ENCODE results near the gene TLN1.
A peak's percentile ranks its signal among the peaks of the same experiment; 100 is the strongest.

The TLN1 gene

GRCh38 chr9:35766997-35767396 is 35.0 kb upstream of the TLN1 start:
- 100% methylated on average over 1 of the region's 2 CpGs for WGBS, 2 experiments
- H3K27me3 ChIP-seq (ENCODE audit: control insufficient read depth, insufficient read depth, low read length, poor library complexity, severe bottlenecking): no peaks in the 10 kb centered on the region

GRCh38 chr9:35763803-35764202 is 31.8 kb upstream of the TLN1 start:
- H3K9me3 ChIP-seq (ENCODE audit: control insufficient read depth, low read length): no peaks in the 10 kb centered on the region
- no peaks in the 10 kb centered on the region for H3K27me3 ChIP-seq (ENCODE audit: control insufficient read depth, insufficient read depth, low read length, poor library complexity, severe bottlenecking)
- no peak overlapping the region for H3K27ac ChIP-seq (ENCODE audit: insufficient read depth, low read depth, low read length, poor library complexity, severe bottlenecking)
- WGBS, 2 experiments: 100% methylated on average over 1 of the region's 1 CpG
- H3K4me1 ChIP-seq (ENCODE audit: control insufficient read depth, insufficient read depth, low read length): no peaks in the 10 kb centered on the region
- no peaks in the 10 kb centered on the region for H3K36me3 ChIP-seq (ENCODE audit: control insufficient read depth, insufficient read depth, low read length)
- H3K4me3 ChIP-seq (ENCODE audit: insufficient read depth, low read depth, low read length): no peak overlapping the region

More at GRCh38 chr9:35766997-35767396, 35.0 kb upstream of the TLN1 start:
- Histone ChIP-seq H3K36me3 (ENCODE audit: control insufficient read depth, insufficient read depth, low read length) (no peaks in the 10 kb centered on the region), H3K4me3 (ENCODE audit: insufficient read depth, low read depth, low read length) (no peak overlapping the region), H3K27ac (ENCODE audit: insufficient read depth, low read depth, low read length, poor library complexity, severe bottlenecking) (no peak overlapping the region), H3K9me3 (ENCODE audit: control insufficient read depth, low read length) (no peaks in the 10 kb centered on the region), H3K4me1 (ENCODE audit: control insufficient read depth, insufficient read depth, low read length) (no peaks in the 10 kb centered on the region)

- H3K36me3 ChIP-seq (ENCODE audit: control insufficient read depth, insufficient read depth, low read length): no peaks in the 10 kb centered on the region
- H3K27ac ChIP-seq (ENCODE audit: insufficient read depth, low read depth, low read length, poor library complexity, severe bottlenecking): no peak overlapping the region
- no peaks in the 10 kb centered on the region for H3K9me3 ChIP-seq (ENCODE audit: control insufficient read depth, low read length)
- H3K27me3 ChIP-seq (ENCODE audit: control insufficient read depth, insufficient read depth, low read length, poor library complexity, severe bottlenecking): no peaks in the 10 kb centered on the region
- no peak overlapping the region for H3K4me3 ChIP-seq (ENCODE audit: insufficient read depth, low read depth, low read length)
- H3K4me1 ChIP-seq (ENCODE audit: control insufficient read depth, insufficient read depth, low read length): peaks cover 5% of the 10 kb centered on the region
- WGBS, 2 experiments: 83 to 100% methylated on average over 1 to 2 of the region's 2 CpGs
These were observed 31.2 kb upstream of the TLN1 start for GRCh38 chr9:35763181-35763580.

- Histone ChIP-seq H3K9me3 (ENCODE audit: control insufficient read depth, low read length) (no peaks in the 10 kb centered on the region), H3K27ac (ENCODE audit: insufficient read depth, low read depth, low read length, poor library complexity, severe bottlenecking) (no peak overlapping the region), H3K36me3 (ENCODE audit: control insufficient read depth, insufficient read depth, low read length) (no peaks in the 10 kb centered on the region), H3K4me1 (ENCODE audit: control insufficient read depth, insufficient read depth, low read length) (peaks cover 10% of the 10 kb centered on the region), H3K27me3 (ENCODE audit: control insufficient read depth, insufficient read depth, low read length, poor library complexity, severe bottlenecking) (no peaks in the 10 kb centered on the region), H3K4me3 (ENCODE audit: insufficient read depth, low read depth, low read length) (no peak overlapping the region)
- 90 to 91% methylated on average over 2 of the region's 2 CpGs for WGBS, 2 experiments
These were observed 28.7 kb upstream of the TLN1 start for GRCh38 chr9:35760651-35761050.

- Histone ChIP-seq H3K4me3 (ENCODE audit: insufficient read depth, low read depth, low read length) (no peak overlapping the region), H3K27me3 (ENCODE audit: control insufficient read depth, insufficient read depth, low read length, poor library complexity, severe bottlenecking) (no peaks in the 10 kb centered on the region), H3K9me3 (ENCODE audit: control insufficient read depth, low read length) (no peaks in the 10 kb centered on the region), H3K4me1 (ENCODE audit: control insufficient read depth, insufficient read depth, low read length) (peaks cover 10% of the 10 kb centered on the region), H3K36me3 (ENCODE audit: control insufficient read depth, insufficient read depth, low read length) (no peaks in the 10 kb centered on the region), H3K27ac (ENCODE audit: insufficient read depth, low read depth, low read length, poor library complexity, severe bottlenecking) (no peak overlapping the region)
- WGBS, 2 experiments: 84 to 87% methylated on average over 4 of the region's 4 CpGs
These were observed 27.8 kb upstream of the TLN1 start for GRCh38 chr9:35759795-35760194.

- Histone ChIP-seq H3K36me3 (ENCODE audit: control insufficient read depth, insufficient read depth, low read length) (no peaks in the 10 kb centered on the region), H3K4me3 (ENCODE audit: insufficient read depth, low read depth, low read length) (no peak overlapping the region), H3K9me3 (ENCODE audit: control insufficient read depth, low read length) (no peaks in the 10 kb centered on the region), H3K27ac (ENCODE audit: insufficient read depth, low read depth, low read length, poor library complexity, severe bottlenecking) (no peak overlapping the region), H3K4me1 (ENCODE audit: control insufficient read depth, insufficient read depth, low read length) (peaks cover 10% of the 10 kb centered on the region), H3K27me3 (ENCODE audit: control insufficient read depth, insufficient read depth, low read length, poor library complexity, severe bottlenecking) (no peaks in the 10 kb centered on the region)
- 79 to 83% methylated on average over 3 of the region's 3 CpGs for WGBS, 2 experiments
These were observed 26.6 kb upstream of the TLN1 start for GRCh38 chr9:35758475-35759050.

GRCh38 chr9:35757892-35758275 is 25.9 kb upstream of the TLN1 start:
- Histone ChIP-seq H3K4me1 (ENCODE audit: control insufficient read depth, insufficient read depth, low read length) (peaks cover 10% of the 10 kb centered on the region), H3K36me3 (ENCODE audit: control insufficient read depth, insufficient read depth, low read length) (peaks cover 5% of the 10 kb centered on the region), H3K9me3 (ENCODE audit: control insufficient read depth, low read length) (no peaks in the 10 kb centered on the region), H3K4me3 (ENCODE audit: insufficient read depth, low read depth, low read length) (peak overlapping the region; percentile 79), H3K27me3 (ENCODE audit: control insufficient read depth, insufficient read depth, low read length, poor library complexity, severe bottlenecking) (no peaks in the 10 kb centered on the region), H3K27ac (ENCODE audit: insufficient read depth, low read depth, low read length, poor library complexity, severe bottlenecking) (no peak overlapping the region)

GRCh38 chr9:35757226-35757891 is 25.4 kb upstream of the TLN1 start:
- Histone ChIP-seq H3K4me1 (ENCODE audit: control insufficient read depth, insufficient read depth, low read length) (peaks cover 10% of the 10 kb centered on the region), H3K27me3 (ENCODE audit: control insufficient read depth, insufficient read depth, low read length, poor library complexity, severe bottlenecking) (no peaks in the 10 kb centered on the region), H3K27ac (ENCODE audit: insufficient read depth, low read depth, low read length, poor library complexity, severe bottlenecking) (peak overlapping the region; percentile 81), H3K4me3 (ENCODE audit: insufficient read depth, low read depth, low read length) (peak overlapping the region; percentile 79), H3K36me3 (ENCODE audit: control insufficient read depth, insufficient read depth, low read length) (peaks cover 9% of the 10 kb centered on the region), H3K9me3 (ENCODE audit: control insufficient read depth, low read length) (no peaks in the 10 kb centered on the region)
- WGBS, 2 experiments: 2 to 3% methylated on average over 20 of the region's 20 CpGs

- no peaks in the 10 kb centered on the region for H3K9me3 ChIP-seq (ENCODE audit: control insufficient read depth, low read length)
- H3K4me1 ChIP-seq (ENCODE audit: control insufficient read depth, insufficient read depth, low read length): peaks cover 10% of the 10 kb centered on the region
- peaks cover 9% of the 10 kb centered on the region for H3K36me3 ChIP-seq (ENCODE audit: control insufficient read depth, insufficient read depth, low read length)
- H3K27me3 ChIP-seq (ENCODE audit: control insufficient read depth, insufficient read depth, low read length, poor library complexity, severe bottlenecking): no peaks in the 10 kb centered on the region
- peak overlapping the region; percentile 79 for H3K4me3 ChIP-seq (ENCODE audit: insufficient read depth, low read depth, low read length)
- peak overlapping the region; percentile 81 for H3K27ac ChIP-seq (ENCODE audit: insufficient read depth, low read depth, low read length, poor library complexity, severe bottlenecking)
- WGBS, 2 experiments: 13 to 14% methylated on average over 48 of the region's 48 CpGs
These were observed 24.6 kb upstream of the TLN1 start for GRCh38 chr9:35756275-35757225.

GRCh38 chr9:35755071-35755470 is 23.1 kb upstream of the TLN1 start:
- H3K9me3 ChIP-seq (ENCODE audit: control insufficient read depth, low read length): no peaks in the 10 kb centered on the region
- H3K27ac ChIP-seq (ENCODE audit: insufficient read depth, low read depth, low read length, poor library complexity, severe bottlenecking): no peak overlapping the region
- H3K4me3 ChIP-seq (ENCODE audit: insufficient read depth, low read depth, low read length): no peak overlapping the region
- no peaks in the 10 kb centered on the region for H3K27me3 ChIP-seq (ENCODE audit: control insufficient read depth, insufficient read depth, low read length, poor library complexity, severe bottlenecking)
- H3K4me1 ChIP-seq (ENCODE audit: control insufficient read depth, insufficient read depth, low read length): peaks cover 11% of the 10 kb centered on the region
- WGBS, 2 experiments: 94 to 96% methylated on average over 4 of the region's 4 CpGs
- peaks cover 9% of the 10 kb centered on the region for H3K36me3 ChIP-seq (ENCODE audit: control insufficient read depth, insufficient read depth, low read length)

Data from ectodermal cell (in vitro differentiated cells).